Inflammatory macrophage treated with lipopolysaccharide for 1 hour (primary cell): Measurements from ENCODE around the gene CRIP3.
"Not testable (repeated sequence)": the region's sequence is repeated elsewhere in the genome, so short reads cannot be mapped to it uniquely, and the experiment has no call there.

ENCODE experiments used
- DNase-seq, 2 donors: peaks; one replicate each; pipeline ENCODE4 v3.0.0-alpha.2; 2020 to 2022

Gene CRIP3

GRCh38 chr6:43308101-43308989, at the start of gene CRIP3:
Gene CRIP3, minus strand, starts transcription at chr6:43308826. Its CDS starts 34 bp downstream, at chr6:43308792.
- no peak for DNase-seq

DNA sequence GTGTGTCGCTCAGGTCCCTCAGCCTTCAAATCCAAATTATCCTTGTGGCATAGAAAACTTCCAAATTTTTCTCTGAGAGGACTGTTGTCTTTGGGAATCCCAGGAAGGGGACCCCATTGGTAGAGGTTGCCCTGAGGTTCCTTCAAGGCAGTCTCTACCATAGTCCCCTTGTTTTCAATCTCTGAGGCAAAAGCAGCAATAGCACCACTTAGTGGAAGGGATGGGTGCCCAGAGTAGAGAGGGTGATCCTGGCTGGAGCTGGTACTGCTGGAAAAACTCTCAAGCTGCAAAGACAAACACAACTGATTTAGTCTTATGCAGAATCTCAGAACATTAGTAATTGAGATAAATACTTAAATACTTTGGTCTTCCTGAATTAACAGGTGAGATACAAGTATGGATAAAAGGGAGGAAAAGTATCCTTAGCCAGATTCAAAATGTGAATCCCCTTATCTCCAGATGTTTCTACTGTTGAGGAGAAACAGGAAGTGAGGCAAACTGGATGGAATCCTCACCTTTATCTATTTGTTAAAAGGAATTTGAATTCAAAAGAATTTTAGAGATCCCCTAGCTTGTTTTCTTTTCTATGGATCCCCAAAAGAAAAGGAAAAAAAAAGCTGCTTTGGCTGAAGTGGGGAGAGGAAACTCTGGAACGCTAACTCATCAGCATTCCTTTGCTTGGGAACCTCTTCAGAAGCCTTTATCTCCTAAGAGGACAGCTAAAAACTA, 47.4 kb upstream of the CRIP3 start:
- DNase-seq = peak in 1 of 2 donors; percentile 23

DNA sequence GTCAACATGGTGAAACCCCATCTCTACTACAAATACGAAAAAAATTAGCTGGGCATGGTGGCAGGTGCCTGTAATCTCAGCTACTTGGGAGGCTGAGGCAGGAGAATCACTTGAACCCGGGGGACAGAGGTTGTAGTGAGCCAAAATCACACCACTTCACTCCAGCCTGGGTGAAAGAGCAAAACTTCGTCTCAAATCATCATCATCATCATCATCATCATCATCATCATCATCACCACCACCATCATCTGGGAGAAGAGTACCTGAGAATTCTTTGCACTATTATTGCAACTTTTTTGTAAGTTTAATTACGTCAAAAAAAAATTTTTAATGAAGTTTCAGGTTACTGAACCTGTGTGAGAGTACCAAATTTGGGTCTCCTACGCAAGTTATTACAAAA, 43.3 kb upstream of the CRIP3 start:
- not testable (repeated sequence) for DNase-seq

DNA sequence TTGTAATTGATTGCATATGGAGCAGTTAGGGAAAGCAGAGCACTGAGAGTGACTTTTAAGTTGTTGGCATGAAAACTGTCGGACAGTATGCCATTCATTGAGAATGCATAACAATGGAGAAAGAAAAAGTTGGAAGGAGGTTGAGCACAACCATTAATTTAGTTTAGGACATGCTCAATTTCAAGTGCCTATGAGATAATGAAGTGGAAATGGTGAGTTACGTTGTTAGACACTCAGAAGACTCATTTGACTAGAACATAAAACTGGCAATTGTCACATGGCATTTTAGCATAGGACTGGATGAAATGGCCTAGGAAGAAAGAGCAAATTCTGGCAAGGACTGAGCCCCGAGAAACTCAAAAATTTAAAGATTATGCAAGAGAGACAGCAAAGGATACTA, 38.8 kb upstream of the CRIP3 start:
- DNase-seq = no peak

DNA sequence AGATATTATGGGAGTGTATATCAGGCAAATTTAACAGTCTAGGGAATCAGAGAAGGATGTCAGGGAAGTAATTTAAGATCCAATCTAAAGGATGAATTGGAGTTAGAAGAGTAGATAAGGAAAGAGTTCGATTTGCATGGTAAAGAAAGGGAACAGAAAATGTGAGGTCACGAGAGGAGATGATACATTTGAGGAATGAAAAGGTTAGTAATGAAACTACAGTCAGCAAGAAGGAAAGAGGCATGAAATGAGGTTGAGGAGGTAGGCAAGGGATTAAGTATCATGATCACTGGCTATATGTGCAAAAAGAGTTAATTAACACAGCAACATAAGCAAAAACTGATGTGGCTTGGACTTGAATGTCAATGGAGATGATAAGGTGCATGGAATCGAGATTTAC, 38.4 kb upstream of the CRIP3 start:
- no peak for DNase-seq

GRCh38 chr6:43346243-43346642, 37.6 kb upstream of the CRIP3 start:
- not testable (repeated sequence) for DNase-seq

GRCh38 chr6:43339168-43339567, 30.5 kb upstream of the CRIP3 start:
- DNase-seq = no peak

GRCh38 chr6:43338243-43338642, 29.6 kb upstream of the CRIP3 start:
- DNase-seq = no peak

DNA sequence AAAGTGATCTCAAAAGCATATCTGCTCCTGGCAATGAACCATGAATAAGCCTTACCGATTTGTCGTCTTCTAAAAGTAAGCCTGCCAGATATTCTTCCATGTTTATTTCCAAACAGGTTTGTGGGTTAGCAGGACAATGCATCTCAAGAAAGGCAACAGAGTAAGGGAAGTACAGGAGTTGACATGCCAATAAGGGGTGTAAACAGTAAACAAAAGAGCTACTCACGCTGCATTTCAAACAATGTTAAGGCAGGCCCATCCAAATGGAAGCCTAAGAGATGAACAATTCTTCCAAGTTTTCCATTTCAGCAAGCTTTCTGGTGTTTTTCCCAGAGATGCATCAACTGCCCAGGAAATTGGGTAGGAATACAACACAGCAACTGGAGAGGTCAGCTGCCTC, 27.8 kb upstream of the CRIP3 start:
- DNase-seq = no peak

DNA sequence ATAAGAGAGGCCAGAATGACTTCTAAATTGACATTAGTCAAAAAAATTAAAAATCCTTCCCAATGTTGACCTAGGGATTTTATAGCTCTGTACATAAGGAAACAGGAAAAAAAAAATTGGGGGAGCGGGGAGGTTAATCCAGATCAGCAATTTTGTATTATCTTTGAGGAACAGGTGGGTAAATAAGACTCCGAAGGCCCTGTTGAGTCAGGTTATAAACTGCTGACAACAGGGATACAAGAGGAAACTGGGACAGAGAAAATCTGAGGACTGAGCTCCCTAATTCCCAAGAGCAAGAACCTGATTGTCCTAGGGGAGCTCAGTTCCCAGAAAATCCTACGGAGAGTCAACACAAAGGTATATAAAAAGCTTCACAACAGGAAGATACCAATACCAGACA, 26.8 kb upstream of the CRIP3 start:
- DNase-seq = no peak

- peak; percentile 37 to 70 for DNase-seq
These were observed 26.0 kb upstream of the CRIP3 start for GRCh38 chr6:43334466-43335095.

GRCh38 chr6:43331891-43332290, 23.3 kb upstream of the CRIP3 start:
- peak; percentile 55 to 64 for DNase-seq

DNA sequence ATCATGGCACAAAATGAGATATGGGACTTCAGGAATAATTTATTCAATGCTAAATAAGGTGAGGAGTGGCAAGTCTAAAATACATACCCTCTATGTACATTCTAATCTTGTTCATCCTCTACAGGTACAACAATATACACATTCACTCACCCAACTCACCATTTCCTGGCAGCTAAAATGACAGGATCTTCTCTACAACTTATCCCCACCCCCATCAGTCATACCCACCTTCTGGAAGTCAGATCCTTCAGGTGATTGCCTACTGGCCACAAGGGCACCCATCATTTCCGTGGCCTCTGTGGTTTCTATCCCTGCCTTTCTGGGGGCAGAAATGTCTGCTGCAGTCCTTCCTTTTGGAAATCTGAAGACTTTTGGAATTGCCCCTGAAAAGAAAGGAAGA, 22.8 kb upstream of the CRIP3 start:
- DNase-seq = no peak

DNA sequence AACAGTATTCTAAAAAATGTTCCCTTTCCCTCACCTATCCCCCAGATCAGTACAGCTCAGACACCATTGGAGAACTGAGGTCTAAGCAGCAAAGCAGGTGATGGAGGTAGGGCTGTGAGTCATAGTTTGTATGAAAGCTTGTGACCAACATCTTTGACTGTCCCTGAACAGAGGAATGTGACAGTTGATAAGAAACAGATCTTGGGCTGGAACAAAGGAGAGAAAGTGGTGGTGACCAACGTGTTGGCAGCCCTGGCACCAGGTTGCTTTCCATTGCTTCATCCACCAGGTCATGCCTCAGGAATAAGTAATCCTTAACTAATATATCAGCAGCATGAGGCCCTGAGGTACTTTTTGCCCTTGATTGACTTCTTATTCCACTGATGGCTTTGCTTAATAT, 19.9 kb upstream of the CRIP3 start:
- DNase-seq = no peak

GRCh38 chr6:43325876-43326275, 17.2 kb upstream of the CRIP3 start:
- DNase-seq = no peak

GRCh38 chr6:43318011-43318410, 9.4 kb upstream of the CRIP3 start:
- DNase-seq = peak; percentile 19 to 27

DNA sequence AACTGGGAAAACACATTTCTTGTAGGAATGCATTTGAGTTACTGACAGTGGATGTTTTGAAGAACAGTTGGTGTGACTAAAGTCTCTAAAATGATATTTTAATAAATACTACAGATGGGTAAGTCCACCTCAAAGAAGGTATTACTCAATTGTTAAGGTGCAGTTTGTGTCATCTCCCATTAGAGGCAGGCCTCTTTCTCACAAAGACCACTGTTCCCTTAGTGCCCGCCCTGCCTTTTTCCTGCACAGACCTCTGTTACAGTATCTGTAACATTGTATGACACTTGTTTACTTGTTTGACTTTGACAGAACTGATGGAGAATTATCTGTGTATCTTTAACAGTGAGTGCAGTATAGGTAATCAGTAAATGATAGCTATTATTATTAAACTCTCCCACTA, 5.2 kb upstream of the CRIP3 start:
- no peak for DNase-seq

DNA sequence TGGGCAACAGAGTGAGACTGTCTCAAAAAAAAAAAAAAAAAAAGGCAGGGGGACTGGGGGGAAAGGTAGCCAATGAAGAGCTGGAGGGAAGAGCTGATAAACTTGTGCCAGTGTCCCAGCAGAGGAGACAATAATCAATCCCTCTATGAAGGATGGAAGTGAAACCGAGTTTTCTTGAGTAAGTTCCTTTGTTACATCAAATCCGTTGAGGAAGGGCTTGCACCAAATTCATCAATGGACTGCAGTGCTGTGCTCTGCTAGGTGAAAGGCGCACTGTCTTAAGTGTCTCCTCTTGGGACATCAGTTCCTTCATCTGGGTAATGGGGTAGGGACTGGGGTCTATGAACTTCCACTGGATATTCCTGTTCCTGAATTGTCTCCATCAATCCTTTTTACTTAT, 3.0 kb upstream of the CRIP3 start:
- peak; percentile 39 to 58 for DNase-seq

GRCh38 chr6:43310624-43311023, 2.0 kb upstream of the CRIP3 start:
- peak in 1 of 2 donors; percentile 25 for DNase-seq

GRCh38 chr6:43310134-43310533, 1.5 kb upstream of the CRIP3 start:
- DNase-seq = peak; percentile 30 to 43

GRCh38 chr6:43308990-43309477, 408 bp upstream of the CRIP3 start:
- no peak for DNase-seq

DNA sequence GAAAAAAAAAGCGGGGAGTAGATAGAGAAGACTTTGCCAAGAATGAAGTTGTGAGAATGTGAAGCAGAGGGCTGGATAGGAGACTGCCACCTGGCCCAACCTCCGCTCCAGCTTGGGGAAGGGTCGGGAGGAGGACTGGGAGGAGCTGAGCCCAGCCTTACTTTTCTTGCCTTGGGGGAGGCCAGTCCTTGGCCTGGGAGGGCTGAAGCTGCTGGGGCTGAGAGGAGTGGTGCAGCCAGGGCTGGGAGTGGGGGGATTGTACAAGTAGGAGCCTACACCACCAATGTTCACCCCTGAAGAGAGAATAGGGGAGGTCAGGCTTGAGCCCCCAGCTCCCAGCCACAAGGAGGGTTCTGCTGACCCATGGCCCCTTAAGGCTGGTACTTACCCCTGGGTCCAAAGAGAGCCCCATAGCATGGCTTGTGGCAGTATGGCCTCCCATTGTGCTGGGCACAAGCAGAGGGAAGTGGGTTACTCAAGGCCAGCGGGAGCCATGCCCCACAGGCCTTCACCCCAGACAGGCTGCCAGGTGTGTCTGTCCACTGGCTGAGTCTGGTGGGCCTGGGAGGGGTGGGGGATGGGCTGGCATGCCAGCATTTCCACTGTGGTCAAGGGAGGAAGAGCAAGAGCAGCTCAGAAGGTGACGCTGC, 1.1 kb downstream of the CRIP3 start:
- DNase-seq = no peak

DNA sequence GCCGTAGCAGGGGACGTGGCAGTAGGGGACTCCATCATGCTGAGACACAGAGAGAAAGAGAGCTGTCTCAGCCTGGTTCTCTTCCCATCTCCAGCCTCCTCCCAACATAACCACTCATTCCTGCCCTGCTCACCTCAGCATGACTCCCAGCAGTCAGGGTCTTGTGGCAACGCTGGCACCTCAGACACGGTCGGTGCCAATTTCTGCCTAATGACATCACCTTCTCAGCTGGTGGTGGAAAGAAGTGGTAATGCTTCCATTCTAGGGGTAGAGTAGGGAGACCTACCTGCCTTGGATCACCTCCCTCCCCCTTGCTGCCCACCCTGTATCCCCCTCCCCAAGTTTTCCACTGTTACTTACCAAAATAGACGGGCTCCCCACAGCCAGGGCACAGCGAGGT, 2.5 kb downstream of the CRIP3 start:
- no peak for DNase-seq
